Retinal pigment epithelial cell (primary cell): ENCODE results near the gene PATZ1.

ENCODE experiments used
- DNase-seq: peaks from one replicate; pipeline ENCODE4 v3.0.0-alpha.2; 2010; ENCODE audit warnings: low read depth
- H3K4me3 ChIP-seq: 2 replicates; pipeline ENCODE4 v1.5.1; 2011; ENCODE audit warnings: mild to moderate bottlenecking, low read length, control low read depth, moderate library complexity
- CTCF ChIP-seq: conservative IDR thresholded peaks from 2 replicates; pipeline ENCODE4 v1.5.1; 2011; ENCODE audit warnings: low read depth, low read length, control low read depth, inconsistent platforms

Gene PATZ1

GRCh38 chr22:31290494-31291471 lies 55.4 kb downstream of the PATZ1 start:
- H3K4me3 ChIP-seq, result peak overlapping the region; percentile 93
- no peak for TF ChIP-seq CTCF
- peak; percentile 77 for DNase-seq

- DNase-seq, result no peak
- H3K4me3 ChIP-seq, result no peak overlapping the region
- TF ChIP-seq CTCF, result no peak
These were observed 56.8 kb downstream of the PATZ1 start for GRCh38 chr22:31289344-31289743.

DNA sequence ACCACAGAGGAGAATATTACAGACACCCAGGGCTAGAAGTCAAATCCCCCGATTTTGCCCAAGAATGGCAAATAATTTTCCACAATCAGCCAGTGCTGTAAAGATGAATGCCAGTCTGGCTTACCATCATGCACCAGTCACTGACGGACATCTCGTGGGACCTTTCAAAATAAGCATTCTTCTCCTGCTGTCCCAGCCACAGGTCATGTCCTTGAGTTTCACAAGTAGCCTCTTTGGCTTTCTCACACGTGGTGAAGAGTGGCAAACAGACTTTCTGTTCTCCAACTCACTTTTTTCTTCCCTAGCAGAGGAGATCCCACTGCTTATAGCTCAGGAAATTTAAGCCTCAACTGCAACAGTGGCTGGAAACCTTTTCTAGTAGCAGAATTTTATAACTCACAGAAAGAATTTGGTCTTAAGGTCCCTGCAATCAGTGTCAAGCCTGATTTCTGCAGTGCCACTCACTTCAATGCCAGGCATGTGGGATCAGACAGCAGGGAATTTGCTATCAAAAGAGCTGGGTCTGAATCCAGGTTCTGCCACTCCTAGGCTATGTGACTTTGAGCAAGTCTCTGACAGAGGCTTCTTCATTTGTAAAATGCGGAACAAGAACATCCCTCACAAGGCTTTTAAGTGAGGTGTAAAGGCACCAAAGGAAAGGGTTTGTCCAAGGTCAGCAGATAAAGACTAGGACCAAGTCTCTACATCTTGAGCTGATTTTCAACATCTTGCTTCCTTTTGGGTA lies 57.5 kb downstream of the PATZ1 start:
- H3K4me3 ChIP-seq, result no peak overlapping the region
- no peak for TF ChIP-seq CTCF
- DNase-seq, result no peak

GRCh38 chr22:31287818-31288495 lies 58.2 kb downstream of the PATZ1 start:
- TF ChIP-seq CTCF, result no peak
- no peak overlapping the region for H3K4me3 ChIP-seq
- no peak for DNase-seq

DNA sequence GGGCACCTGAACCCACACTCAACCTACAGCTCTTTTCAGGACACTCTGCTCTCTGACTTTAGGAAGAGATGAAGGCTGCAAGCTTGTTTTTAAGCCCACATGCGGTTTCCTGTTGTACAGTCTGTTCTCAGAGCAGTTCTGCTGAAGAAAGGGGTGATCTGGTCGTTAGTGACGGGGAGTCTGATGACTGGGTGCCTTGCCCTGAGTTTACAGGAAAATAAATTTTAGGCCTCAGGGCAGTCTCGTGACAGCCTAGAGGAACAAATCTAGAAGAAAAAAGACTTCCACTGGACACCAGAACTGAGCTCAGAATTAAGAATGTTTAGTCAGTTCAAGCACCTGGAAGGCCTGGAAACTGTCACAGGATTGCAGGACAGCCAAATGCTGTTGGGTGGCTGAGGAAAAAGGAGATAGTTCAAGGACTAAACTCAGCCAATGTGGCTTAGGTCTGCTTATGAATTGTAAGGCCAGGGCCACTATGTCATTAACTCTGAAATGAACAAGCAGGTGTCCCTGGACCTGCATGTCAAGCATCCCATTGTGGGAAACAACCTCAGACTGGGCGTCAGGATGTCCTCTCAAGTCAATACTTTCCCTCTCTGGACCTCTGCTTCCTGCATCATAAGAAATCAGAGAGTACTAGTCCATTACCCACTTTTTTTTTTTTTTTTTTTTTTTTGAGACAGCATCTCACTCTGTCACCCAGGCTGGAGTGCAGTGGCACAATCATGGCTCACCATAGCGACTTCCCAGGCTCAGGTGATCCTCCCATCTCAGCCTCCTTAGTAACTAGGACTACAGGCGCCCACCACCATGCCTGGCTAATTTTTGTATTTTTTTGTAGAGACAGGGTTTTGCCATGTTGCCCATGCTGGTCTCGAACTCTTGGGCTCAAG lies 59.5 kb downstream of the PATZ1 start:
- no peak for TF ChIP-seq CTCF
- H3K4me3 ChIP-seq, result no peak overlapping the region
- no peak for DNase-seq
